MM.1S (cell line): ENCODE results near the gene ADGRF1.

Source experiments
- DNase-seq: peaks from one replicate; pipeline ENCODE4 v3.0.0-alpha.2; 2015
- H2AFZ ChIP-seq: fragments of 300-600 bp; sonication (generic); 2 replicates; pipeline ENCODE4 v1.6.0; 2016; ENCODE audit warnings: antibody characterized with exemption, low read length
- H3F3A ChIP-seq: fragments of 300-600 bp; sonication (generic); 2 replicates; pipeline ENCODE4 v1.6.1; 2016; ENCODE audit warnings: mild to moderate bottlenecking, antibody characterized with exemption, low read length, moderate library complexity, mixed read lengths; ENCODE audit not compliant: insufficient read depth
- H3K27ac ChIP-seq: fragments of 300-600 bp; sonication (generic); 2 replicates; pipeline ENCODE4 v1.5.1; 2016; ENCODE audit warnings: mild to moderate bottlenecking, low read length
- H3K27me3 ChIP-seq: fragments of 300-600 bp; sonication (generic); replicated peaks from 2 replicates; pipeline ENCODE4 v1.6.0; 2016; ENCODE audit warnings: low read length; ENCODE audit not compliant: insufficient read depth
- H3K36me3 ChIP-seq: fragments of 300-600 bp; sonication (generic); replicated peaks from 2 replicates; pipeline ENCODE4 v1.6.1; 2016; ENCODE audit warnings: mild to moderate bottlenecking, low read length, mixed read lengths; ENCODE audit not compliant: insufficient read depth
- H3K4me1 ChIP-seq: fragments of 300-600 bp; sonication (generic); 2 replicates; pipeline ENCODE4 v1.6.1; 2016; ENCODE audit warnings: low read length, mixed read lengths
- H3K4me2 ChIP-seq: fragments of 300-600 bp; sonication (generic); 2 replicates; pipeline ENCODE4 v1.6.0; 2016; ENCODE audit warnings: low read depth, low read length
- H3K4me3 ChIP-seq: fragments of 300-600 bp; sonication (generic); 2 replicates; pipeline ENCODE4 v1.5.1; 2016; ENCODE audit warnings: low read length, mixed read lengths
- H3K79me2 ChIP-seq: fragments of 300-600 bp; sonication (generic); 2 replicates; pipeline ENCODE4 v1.6.1; 2016; ENCODE audit warnings: mixed run types, low read length, mixed read lengths
- H3K9ac ChIP-seq: fragments of 300-600 bp; sonication (generic); 2 replicates; pipeline ENCODE4 v1.6.1; 2016; ENCODE audit warnings: low read length, mixed read lengths
- H3K9me2 ChIP-seq: fragments of 300-600 bp; sonication (generic); replicated peaks from 2 replicates; pipeline ENCODE4 v1.6.1; 2016; ENCODE audit warnings: mild to moderate bottlenecking, low read length, mixed read lengths; ENCODE audit not compliant: insufficient read depth
- H3K9me3 ChIP-seq: fragments of 300-600 bp; sonication (generic); replicated peaks from 2 replicates; pipeline ENCODE4 v1.6.1; 2016; ENCODE audit warnings: mild to moderate bottlenecking, low read length, mixed read lengths; ENCODE audit not compliant: insufficient read depth
- H4K20me1 ChIP-seq: fragments of 300-600 bp; sonication (generic); 2 replicates; pipeline ENCODE4 v1.6.1; 2016; ENCODE audit warnings: mild to moderate bottlenecking, low read length, moderate library complexity, mixed read lengths; ENCODE audit not compliant: insufficient read depth
- EZH2 ChIP-seq: fragments of 300-600 bp; sonication (generic); optimal IDR thresholded peaks from 2 replicates; pipeline ENCODE3; 2017; ENCODE audit warnings: low read depth, mild to moderate bottlenecking, antibody characterized with exemption, low read length, mixed read lengths
- EZH2phosphoT487 ChIP-seq: fragments of 300-600 bp; sonication (generic); IDR thresholded peaks from 2 replicates; pipeline ENCODE4 v1.6.1; 2018; ENCODE audit warnings: antibody characterized with exemption, low read length
- TF ChIP-seq, protein P1 (sequence below): fragments of 300-600 bp; sonication (generic); IDR thresholded peaks from 2 replicates; pipeline ENCODE4 v1.5.1; 2016; ENCODE audit warnings: antibody characterized with exemption, low read length, mixed read lengths

ADGRF1 gene

DNA sequence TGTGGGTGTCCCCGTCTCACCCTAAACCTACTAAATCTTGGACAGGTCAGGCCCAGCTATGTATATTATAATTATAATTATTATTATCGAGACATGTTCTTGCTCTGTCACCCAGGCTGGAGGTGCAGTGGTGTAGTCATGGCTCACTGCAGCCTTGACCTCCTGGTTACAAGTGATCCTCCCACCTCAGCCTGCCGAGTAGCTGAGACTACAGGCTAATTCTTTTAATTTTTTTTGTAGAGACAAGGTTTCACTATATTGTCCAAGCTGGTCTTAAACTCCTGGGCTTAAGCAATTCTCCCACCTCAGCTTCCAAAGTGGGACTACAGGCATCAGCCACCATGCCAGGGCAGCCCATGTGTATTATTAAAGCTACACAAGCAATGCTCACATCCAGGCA is 10.5 kb downstream of the ADGRF1 start:
- Histone ChIP-seq H3K36me3 (no peaks in the 10 kb centered on the region), H2AFZ (no peak overlapping the region), H4K20me1 (no peaks in the 10 kb centered on the region), H3K9me3 (no peaks in the 10 kb centered on the region), H3K27ac (no peak overlapping the region), H3K4me3 (no peak overlapping the region), H3K9me2 (no peaks in the 10 kb centered on the region), H3K9ac (no peak overlapping the region), H3K79me2 (no peaks in the 10 kb centered on the region), H3K27me3 (no peaks in the 10 kb centered on the region), H3F3A (no peaks in the 10 kb centered on the region), H3K4me2 (no peak overlapping the region), H3K4me1 (no peaks in the 10 kb centered on the region)
- TF ChIP-seq EZH2phosphoT487 (no peak), EZH2 (no peak)
- TF ChIP-seq, protein P1, sequence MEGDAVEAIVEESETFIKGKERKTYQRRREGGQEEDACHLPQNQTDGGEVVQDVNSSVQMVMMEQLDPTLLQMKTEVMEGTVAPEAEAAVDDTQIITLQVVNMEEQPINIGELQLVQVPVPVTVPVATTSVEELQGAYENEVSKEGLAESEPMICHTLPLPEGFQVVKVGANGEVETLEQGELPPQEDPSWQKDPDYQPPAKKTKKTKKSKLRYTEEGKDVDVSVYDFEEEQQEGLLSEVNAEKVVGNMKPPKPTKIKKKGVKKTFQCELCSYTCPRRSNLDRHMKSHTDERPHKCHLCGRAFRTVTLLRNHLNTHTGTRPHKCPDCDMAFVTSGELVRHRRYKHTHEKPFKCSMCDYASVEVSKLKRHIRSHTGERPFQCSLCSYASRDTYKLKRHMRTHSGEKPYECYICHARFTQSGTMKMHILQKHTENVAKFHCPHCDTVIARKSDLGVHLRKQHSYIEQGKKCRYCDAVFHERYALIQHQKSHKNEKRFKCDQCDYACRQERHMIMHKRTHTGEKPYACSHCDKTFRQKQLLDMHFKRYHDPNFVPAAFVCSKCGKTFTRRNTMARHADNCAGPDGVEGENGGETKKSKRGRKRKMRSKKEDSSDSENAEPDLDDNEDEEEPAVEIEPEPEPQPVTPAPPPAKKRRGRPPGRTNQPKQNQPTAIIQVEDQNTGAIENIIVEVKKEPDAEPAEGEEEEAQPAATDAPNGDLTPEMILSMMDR, result no peak
- DNase-seq, result no peak

DNA sequence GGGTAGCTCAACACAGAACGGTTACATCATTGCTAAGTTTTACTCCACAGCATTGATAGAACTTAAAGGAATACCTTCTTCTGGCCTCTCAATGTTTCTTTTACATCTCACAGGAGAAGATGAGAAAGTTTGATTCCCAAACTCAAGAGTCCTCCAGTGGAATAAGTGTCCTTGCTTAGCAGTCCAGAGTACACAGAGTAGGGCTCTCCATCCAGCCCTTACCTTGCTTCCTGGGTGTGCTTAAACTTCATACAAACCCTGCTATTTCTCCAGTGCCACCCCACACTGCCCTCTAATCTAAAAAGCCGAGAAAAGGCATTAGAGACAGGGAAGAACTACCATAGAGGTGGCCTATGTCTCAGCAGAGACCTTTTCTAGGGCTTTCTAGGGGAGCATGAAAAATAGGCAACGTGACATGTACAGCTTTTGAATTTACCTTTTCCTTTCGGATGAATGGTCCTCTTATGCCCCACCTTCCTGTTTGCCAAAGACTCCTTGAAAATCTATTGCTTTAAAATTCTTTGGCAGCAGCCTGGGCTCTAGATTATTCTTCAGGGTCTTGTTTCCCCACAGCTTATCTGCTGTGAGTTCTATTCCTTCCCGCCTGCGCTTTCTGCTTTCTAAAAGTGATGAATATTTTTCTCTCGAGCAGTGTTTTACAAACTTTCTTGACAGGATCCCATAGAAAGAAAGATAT is 12.1 kb downstream of the ADGRF1 start:
- Histone ChIP-seq H3K4me3 (no peak overlapping the region), H4K20me1 (no peaks in the 10 kb centered on the region), H3K27ac (no peak overlapping the region), H3K27me3 (no peaks in the 10 kb centered on the region), H3K4me1 (no peaks in the 10 kb centered on the region), H3K79me2 (no peaks in the 10 kb centered on the region), H3K36me3 (no peaks in the 10 kb centered on the region), H3K9ac (no peak overlapping the region), H3K9me2 (no peaks in the 10 kb centered on the region), H2AFZ (no peak overlapping the region), H3K9me3 (no peaks in the 10 kb centered on the region), H3F3A (no peaks in the 10 kb centered on the region), H3K4me2 (no peak overlapping the region)
- no peak for DNase-seq
- no peak for TF ChIP-seq EZH2phosphoT487
- TF ChIP-seq, protein P1, result no peak
- TF ChIP-seq EZH2, result no peak

DNA sequence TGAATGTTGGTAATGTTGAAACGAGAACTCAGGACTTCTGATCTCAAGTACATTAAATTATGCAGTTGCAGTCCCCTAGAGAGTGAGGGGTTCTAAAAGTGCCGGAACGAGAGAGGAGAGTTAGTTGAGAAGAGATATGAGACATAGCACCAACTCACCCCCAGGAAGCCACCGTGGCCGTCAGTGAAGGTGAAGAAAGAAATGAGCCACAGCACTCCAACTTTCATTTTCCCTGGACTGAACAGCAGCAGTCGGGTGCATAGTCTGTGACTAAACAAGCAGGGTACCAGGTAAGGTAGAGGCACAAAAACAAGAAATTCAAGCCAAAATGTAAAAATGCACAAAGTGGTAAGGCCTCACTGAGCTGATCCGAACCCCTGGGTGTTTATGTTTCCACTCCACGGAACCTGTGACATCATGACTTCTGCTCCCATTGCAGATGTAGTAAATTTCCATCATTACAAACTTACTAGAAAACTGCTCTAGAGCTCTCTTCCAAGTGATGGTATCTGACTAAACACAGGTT is 13.2 kb downstream of the ADGRF1 start:
- no peaks in the 10 kb centered on the region for H3K36me3 ChIP-seq
- TF ChIP-seq EZH2phosphoT487 (no peak), EZH2 (no peak)
- TF ChIP-seq, protein P1, result no peak
- no peaks in the 10 kb centered on the region for H3K27me3 ChIP-seq
- no peaks in the 10 kb centered on the region for H3K79me2 ChIP-seq
- H3K4me2 ChIP-seq, result no peak overlapping the region
- H3K9me2 ChIP-seq, result no peaks in the 10 kb centered on the region
- no peaks in the 10 kb centered on the region for H4K20me1 ChIP-seq
- no peaks in the 10 kb centered on the region for H3K4me1 ChIP-seq
- no peaks in the 10 kb centered on the region for H3K9me3 ChIP-seq
- no peak overlapping the region for H3K9ac ChIP-seq
- H3K27ac ChIP-seq, result no peak overlapping the region
- DNase-seq, result no peak
- no peaks in the 10 kb centered on the region for H3F3A ChIP-seq
- no peak overlapping the region for H3K4me3 ChIP-seq
- H2AFZ ChIP-seq, result no peak overlapping the region
